ENCODE results near the gene UBE4B.

GRCh38 chr1:10087210-10087609 is 54.5 kb downstream of the UBE4B start:
- TF ChIP-seq, protein P1, sequence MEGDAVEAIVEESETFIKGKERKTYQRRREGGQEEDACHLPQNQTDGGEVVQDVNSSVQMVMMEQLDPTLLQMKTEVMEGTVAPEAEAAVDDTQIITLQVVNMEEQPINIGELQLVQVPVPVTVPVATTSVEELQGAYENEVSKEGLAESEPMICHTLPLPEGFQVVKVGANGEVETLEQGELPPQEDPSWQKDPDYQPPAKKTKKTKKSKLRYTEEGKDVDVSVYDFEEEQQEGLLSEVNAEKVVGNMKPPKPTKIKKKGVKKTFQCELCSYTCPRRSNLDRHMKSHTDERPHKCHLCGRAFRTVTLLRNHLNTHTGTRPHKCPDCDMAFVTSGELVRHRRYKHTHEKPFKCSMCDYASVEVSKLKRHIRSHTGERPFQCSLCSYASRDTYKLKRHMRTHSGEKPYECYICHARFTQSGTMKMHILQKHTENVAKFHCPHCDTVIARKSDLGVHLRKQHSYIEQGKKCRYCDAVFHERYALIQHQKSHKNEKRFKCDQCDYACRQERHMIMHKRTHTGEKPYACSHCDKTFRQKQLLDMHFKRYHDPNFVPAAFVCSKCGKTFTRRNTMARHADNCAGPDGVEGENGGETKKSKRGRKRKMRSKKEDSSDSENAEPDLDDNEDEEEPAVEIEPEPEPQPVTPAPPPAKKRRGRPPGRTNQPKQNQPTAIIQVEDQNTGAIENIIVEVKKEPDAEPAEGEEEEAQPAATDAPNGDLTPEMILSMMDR (IDR thresholded peaks at IDR 0.05; ENCODE audit: low read depth, low read length) = no peak
- no peak for TF ChIP-seq EZH2phosphoT487 (IDR thresholded peaks at IDR 0.05; ENCODE audit: low read depth)

Data from OCI-LY3 (cell line).